ENCODE measurements around the gene MYO1B. TPM values are rescaled to one million over a fixed set of nuclear protein-coding genes. Genes with fewer than 3 reads are reported as not detected.

MYO1B gene
- total and polyA plus RNA-seq, 7 experiments from 2014 or later = 0.43 to 14.9 (median 0.54) TPM

DNA sequence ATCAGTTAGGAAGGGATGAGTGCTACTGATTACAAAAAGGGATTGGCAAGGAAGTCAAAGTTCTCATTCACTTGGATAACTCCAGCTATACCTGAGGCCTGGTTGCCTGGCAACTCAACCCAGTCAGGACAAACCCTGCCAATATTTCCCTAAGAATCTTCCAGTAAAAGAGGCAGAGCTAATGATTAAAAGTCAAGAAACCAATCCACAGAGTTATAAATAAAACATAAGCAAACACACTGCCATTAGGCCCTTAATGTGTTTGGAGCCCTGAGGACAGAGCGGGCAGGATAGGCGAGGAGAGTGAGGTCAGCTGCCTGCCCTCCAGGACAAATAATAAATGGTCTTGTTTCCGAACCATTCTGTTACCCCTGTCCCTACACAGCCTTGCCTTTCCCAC, 217.2 kb downstream of the MYO1B start:
- Mint-ChIP-seq H3K4me1 (no peaks in the 10 kb centered on the region), H3K36me3 (peaks cover 0 to 11% (median 8%) of the 10 kb centered on the region in 5 donors), H3K9me3 (peaks cover 4 to 30% (median 18%) of the 10 kb centered on the region in 11 donors), H3K4me3 (no peak overlapping the region), H3K27me3 (peaks cover 17 to 23% (median 19%) of the 10 kb centered on the region in 5 donors), H3K27ac (no peak overlapping the region)
- Histone ChIP-seq H3K27me3 (ENCODE audit: control insufficient read depth in 2 of 2, insufficient read depth in 2 of 2, low read length in 2 of 2) (no peaks in the 10 kb centered on the region), H3K9me3 (ENCODE audit: control insufficient read depth in 2 of 3, low read length in 3 of 3) (no peaks in the 10 kb centered on the region), H3K4me1 (ENCODE audit: control insufficient read depth in 2 of 2, insufficient read depth in 2 of 2, low read length in 2 of 2) (no peaks in the 10 kb centered on the region), H3K4me3 (ENCODE audit: low read length) (no peak overlapping the region), H3K36me3 (ENCODE audit: control insufficient read depth in 2 of 3, insufficient read depth in 3 of 3, low read length in 3 of 3) (no peaks in the 10 kb centered on the region), H3K27ac (ENCODE audit: low read depth, low read length) (no peak overlapping the region)
- intact Hi-C loops (cut with micrococcal nuclease) = no loop called here
- ChIA-PET CTCF (no interaction called here), POLR2A (no interaction called here)
- ATAC-seq (no peak), DNase-seq (no peak)

DNA sequence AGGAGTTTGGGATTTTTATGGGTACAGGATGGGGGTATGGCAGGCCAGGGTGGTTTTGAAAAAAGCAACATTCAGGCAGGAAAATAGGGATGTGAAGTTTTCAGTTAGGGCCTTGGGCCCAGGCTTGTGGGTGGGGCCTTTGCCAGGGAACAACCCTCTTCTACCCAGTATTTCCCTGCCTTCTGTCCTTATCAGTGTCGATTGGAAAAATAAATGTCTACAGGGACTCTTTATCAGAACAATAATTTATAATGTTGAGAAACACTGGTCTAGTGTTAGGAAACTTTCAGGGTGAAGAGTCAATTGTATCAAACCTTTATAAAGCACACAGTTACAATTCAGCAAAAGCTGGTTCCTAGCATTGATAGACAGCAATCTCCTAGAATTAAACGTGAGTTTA, 218.6 kb downstream of the MYO1B start:
- H3K4me1 Mint-ChIP-seq = no peaks in the 10 kb centered on the region
- H3K27me3 Mint-ChIP-seq = peaks cover 10 to 21% (median 16%) of the 10 kb centered on the region in 5 donors
- Histone ChIP-seq H3K27ac (ENCODE audit: low read depth, low read length) (no peak overlapping the region), H3K4me3 (ENCODE audit: low read length) (no peak overlapping the region), H3K36me3 (ENCODE audit: control insufficient read depth in 2 of 3, insufficient read depth in 3 of 3, low read length in 3 of 3) (no peaks in the 10 kb centered on the region), H3K4me1 (ENCODE audit: control insufficient read depth in 2 of 2, insufficient read depth in 2 of 2, low read length in 2 of 2) (no peaks in the 10 kb centered on the region), H3K9me3 (ENCODE audit: control insufficient read depth in 2 of 3, low read length in 3 of 3) (no peaks in the 10 kb centered on the region), H3K27me3 (ENCODE audit: control insufficient read depth in 2 of 2, insufficient read depth in 2 of 2, low read length in 2 of 2) (no peaks in the 10 kb centered on the region)
- H3K9me3 Mint-ChIP-seq = peaks cover 3 to 27% (median 12%) of the 10 kb centered on the region in 11 donors
- intact Hi-C loops (cut with micrococcal nuclease) = no loop called here
- no peak overlapping the region for H3K4me3 Mint-ChIP-seq
- H3K27ac Mint-ChIP-seq = no peak overlapping the region
- H3K36me3 Mint-ChIP-seq = peaks cover 0 to 11% (median 8%) of the 10 kb centered on the region in 5 donors
- ChIA-PET POLR2A (no interaction called here), CTCF (no interaction called here)
- no peak for DNase-seq
- ATAC-seq = no peak

GRCh38 chr2:191465766-191466420, 220.7 kb downstream of the MYO1B start:
- intact Hi-C loops (cut with micrococcal nuclease) = no loop called here

GRCh38 chr2:191467113-191467512, 221.9 kb downstream of the MYO1B start:
- no peak for DNase-seq
- Histone ChIP-seq H3K27ac (ENCODE audit: low read depth, low read length) (no peak overlapping the region), H3K27me3 (ENCODE audit: control insufficient read depth in 2 of 2, insufficient read depth in 2 of 2, low read length in 2 of 2) (no peaks in the 10 kb centered on the region), H3K36me3 (ENCODE audit: control insufficient read depth in 2 of 3, insufficient read depth in 3 of 3, low read length in 3 of 3) (no peaks in the 10 kb centered on the region), H3K4me3 (ENCODE audit: low read length) (no peak overlapping the region), H3K4me1 (ENCODE audit: control insufficient read depth in 2 of 2, insufficient read depth in 2 of 2, low read length in 2 of 2) (no peaks in the 10 kb centered on the region), H3K9me3 (ENCODE audit: control insufficient read depth in 2 of 3, low read length in 3 of 3) (no peaks in the 10 kb centered on the region)
- peaks cover 0 to 2% (median 0%) of the 10 kb centered on the region in 11 donors for H3K9me3 Mint-ChIP-seq
- CTCF ChIA-PET = no interaction called here
- intact Hi-C loops (cut with micrococcal nuclease) = no loop called here
- H3K4me1 Mint-ChIP-seq = peaks cover 0 to 1% (median 0%) of the 10 kb centered on the region in 7 donors
- POLR2A ChIA-PET = no interaction called here
- H3K4me3 Mint-ChIP-seq = no peak overlapping the region
- H3K27me3 Mint-ChIP-seq = no peaks in the 10 kb centered on the region
- ATAC-seq = no peak
- no peak overlapping the region for H3K27ac Mint-ChIP-seq
- H3K36me3 Mint-ChIP-seq = no peaks in the 10 kb centered on the region

More at GRCh38 chr2:191465766-191466420, 220.7 kb downstream of the MYO1B start:
- Mint-ChIP-seq H3K27me3 (peaks cover 0 to 5% (median 1%) of the 10 kb centered on the region in 5 donors), H3K9me3 (peaks cover 0 to 6% (median 2%) of the 10 kb centered on the region in 11 donors), H3K4me1 (peaks cover 0 to 1% (median 0%) of the 10 kb centered on the region in 7 donors), H3K36me3 (no peaks in the 10 kb centered on the region), H3K4me3 (no peak overlapping the region), H3K27ac (no peak overlapping the region)
- ChIA-PET CTCF (interaction anchor here (0.7 kb wide), 1 partner anchor 924 kb away, joined by 3 read pairs; no protein-coding TSS in a partner anchor), POLR2A (no interaction called here)
- Histone ChIP-seq H3K4me1 (ENCODE audit: control insufficient read depth in 2 of 2, insufficient read depth in 2 of 2, low read length in 2 of 2) (no peaks in the 10 kb centered on the region), H3K36me3 (ENCODE audit: control insufficient read depth in 2 of 3, insufficient read depth in 3 of 3, low read length in 3 of 3) (no peaks in the 10 kb centered on the region), H3K27ac (ENCODE audit: low read depth, low read length) (no peak overlapping the region), H3K9me3 (ENCODE audit: control insufficient read depth in 2 of 3, low read length in 3 of 3) (no peaks in the 10 kb centered on the region), H3K4me3 (ENCODE audit: low read length) (no peak overlapping the region), H3K27me3 (ENCODE audit: control insufficient read depth in 2 of 2, insufficient read depth in 2 of 2, low read length in 2 of 2) (no peaks in the 10 kb centered on the region)
- no peak for ATAC-seq
- no peak for DNase-seq

- Histone ChIP-seq H3K27me3 (ENCODE audit: control insufficient read depth in 2 of 2, insufficient read depth in 2 of 2, low read length in 2 of 2) (no peaks in the 10 kb centered on the region), H3K27ac (ENCODE audit: low read depth, low read length) (no peak overlapping the region), H3K4me1 (ENCODE audit: control insufficient read depth in 2 of 2, insufficient read depth in 2 of 2, low read length in 2 of 2) (no peaks in the 10 kb centered on the region), H3K9me3 (ENCODE audit: control insufficient read depth in 2 of 3, low read length in 3 of 3) (no peaks in the 10 kb centered on the region), H3K4me3 (ENCODE audit: low read length) (no peak overlapping the region), H3K36me3 (ENCODE audit: control insufficient read depth in 2 of 3, insufficient read depth in 3 of 3, low read length in 3 of 3) (no peaks in the 10 kb centered on the region)
- DNase-seq (no peak), ATAC-seq (no peak)
- no peaks in the 10 kb centered on the region for H3K27me3 Mint-ChIP-seq
- intact Hi-C loops (cut with micrococcal nuclease) = no loop called here
- POLR2A ChIA-PET = no interaction called here
- CTCF ChIA-PET = no interaction called here
- H3K27ac Mint-ChIP-seq = no peak overlapping the region
- H3K36me3 Mint-ChIP-seq = no peaks in the 10 kb centered on the region
- H3K4me1 Mint-ChIP-seq = peaks cover 0 to 1% (median 0%) of the 10 kb centered on the region in 7 donors
- peaks cover 0 to 2% (median 0%) of the 10 kb centered on the region in 11 donors for H3K9me3 Mint-ChIP-seq
- H3K4me3 Mint-ChIP-seq = no peak overlapping the region
Measured at GRCh38 chr2:191470306-191470705, 225.1 kb downstream of the MYO1B start.

GRCh38 chr2:191474464-191474863, 229.3 kb downstream of the MYO1B start:
- intact Hi-C loops (cut with micrococcal nuclease) = no loop called here
- Mint-ChIP-seq H3K4me3 (no peak overlapping the region), H3K9me3 (no peaks in the 10 kb centered on the region), H3K27ac (no peak overlapping the region), H3K36me3 (no peaks in the 10 kb centered on the region), H3K27me3 (no peaks in the 10 kb centered on the region), H3K4me1 (no peaks in the 10 kb centered on the region)
- Histone ChIP-seq H3K36me3 (ENCODE audit: control insufficient read depth in 2 of 3, insufficient read depth in 3 of 3, low read length in 3 of 3) (no peaks in the 10 kb centered on the region), H3K4me1 (ENCODE audit: control insufficient read depth in 2 of 2, insufficient read depth in 2 of 2, low read length in 2 of 2) (no peaks in the 10 kb centered on the region), H3K27ac (ENCODE audit: low read depth, low read length) (no peak overlapping the region), H3K4me3 (ENCODE audit: low read length) (no peak overlapping the region), H3K9me3 (ENCODE audit: control insufficient read depth in 2 of 3, low read length in 3 of 3) (no peaks in the 10 kb centered on the region), H3K27me3 (ENCODE audit: control insufficient read depth in 2 of 2, insufficient read depth in 2 of 2, low read length in 2 of 2) (no peaks in the 10 kb centered on the region)
- ATAC-seq (no peak), DNase-seq (no peak)
- ChIA-PET POLR2A (no interaction called here), CTCF (no interaction called here)
